Activated CD4-positive, alpha-beta memory T cell treated with anti-CD3 and anti-CD28 coated beads, Interleukin-2, amount 10 ng/mL, durations not matched to agents 7 days and 5 days (primary cell): ENCODE data around the gene HYAL3. TPM values are rescaled to one million over a fixed set of nuclear protein-coding genes. Genes with fewer than 3 reads are reported as not detected.

ENCODE experiments used
- CTCF ChIA-PET: fragments of 350-600 bp; sonication (Branson Sonifier 250); formaldehyde crosslinking; loops from one replicate; lab custom pipeline; 2021; ENCODE audit warnings: antibody characterized with exemption, inconsistent platforms; lab: Charles Lee
- POLR2A ChIA-PET: fragments of 350-600 bp; sonication (Branson Sonifier 250); formaldehyde crosslinking; loops from one replicate; lab custom pipeline; 2021; ENCODE audit warnings: antibody characterized with exemption; lab: Charles Lee
- DNase-seq: peaks from one replicate; pipeline ENCODE4 v3.0.0-alpha.2; 2020
- H3K27ac Mint-ChIP-seq: one replicate; pipeline ENCODE4 v1.8.0; 2021; ENCODE audit warnings: mild to moderate bottlenecking, mixed read lengths
- H3K27me3 Mint-ChIP-seq: one replicate; pipeline ENCODE4 v1.8.0; 2021; ENCODE audit warnings: mixed read lengths
- H3K36me3 Mint-ChIP-seq: one replicate; pipeline ENCODE4 v1.8.0; 2021; ENCODE audit warnings: low read depth, mixed read lengths
- H3K4me1 Mint-ChIP-seq: one replicate; pipeline ENCODE4 v1.8.0; 2021; ENCODE audit warnings: mixed read lengths
- H3K4me3 Mint-ChIP-seq: one replicate; pipeline ENCODE4 v1.8.0; 2021; ENCODE audit warnings: mild to moderate bottlenecking, mixed read lengths
- H3K9me3 Mint-ChIP-seq: one replicate; pipeline ENCODE4 v1.8.0; 2021; ENCODE audit warnings: mixed read lengths
- total RNA-seq, 2 experiments: library from RNA; stranded (reverse); gene quantifications; one replicate each; pipeline ENCODE4 v1.2.3, GENCODE V29; 2021

Gene HYAL3
- 10 to 100 TPM; 13.2 to 13.9 TPM for total RNA-seq

- POLR2A ChIA-PET = interaction anchor here (0.6 to 6.3 kb wide), 24 partner anchors 7 to 369 kb away, joined by 3 to 150 read pairs (median 4); partner anchors contain the start of genes CYB561D2, GNAI2, IFRD2 and LSMEM2
- Mint-ChIP-seq H3K9me3 (no peaks in the 10 kb centered on the region), H3K36me3 (peaks cover 10% of the 10 kb centered on the region), H3K4me1 (peaks cover 36% of the 10 kb centered on the region), H3K27ac (peak within 1 kb of the TSS; percentile 100), H3K4me3 (peak within 1 kb of the TSS; percentile 99), H3K27me3 (no peaks in the 10 kb centered on the region)
- CTCF ChIA-PET = interaction anchor here (0.6 to 4.2 kb wide), 20 partner anchors 10 to 233 kb away, joined by 3 to 82 read pairs (median 4); partner anchors contain the start of genes CYB561D2, HYAL2, LSMEM2 and RASSF1
- peak; percentile 100 for DNase-seq
Observed at GRCh38 chr3:50298836-50299637, at the start of gene HYAL3, which contains the start of gene NAA80. Gene HYAL3 (minus strand): TSS chr3:50299405. CDS start chr3:50295602, 3,803 bp downstream. Gene NAA80 (minus strand): TSS chr3:50299405. CDS start chr3:50297463, 1,942 bp downstream.

GRCh38 chr3:50347187-50347813, 48.1 kb upstream of the HYAL3 start:
- Mint-ChIP-seq H3K9me3 (no peaks in the 10 kb centered on the region), H3K36me3 (peaks cover 30% of the 10 kb centered on the region), H3K4me1 (peaks cover 83% of the 10 kb centered on the region), H3K27me3 (no peaks in the 10 kb centered on the region), H3K27ac (peak overlapping the region; percentile 58), H3K4me3 (no peak overlapping the region)
- CTCF ChIA-PET = interaction anchor here (0.6 to 7.0 kb wide), 14 partner anchors 9 to 285 kb away, joined by 3 to 65 read pairs (median 4); partner anchors contain the start of gene RASSF1
- peak; percentile 83 for DNase-seq
- POLR2A ChIA-PET = interaction anchor here (0.8 to 32.1 kb wide), 7 partner anchors 10 to 265 kb away, joined by 3 to 704 read pairs (median 12); partner anchors contain the start of genes C3orf18, CISH, HYAL2 and HYAL3

- ChIA-PET POLR2A (interaction anchor here (1.1 to 32.1 kb wide), 6 partner anchors 11 to 268 kb away, joined by 3 to 704 read pairs (median 6); partner anchors contain the start of genes HEMK1, HYAL2, HYAL3 and NAA80), CTCF (interaction anchor here (0.7 to 6.5 kb wide), 3 partner anchors 7 to 285 kb away, joined by 3 to 65 read pairs (median 4); partner anchors contain the start of genes HEMK1 and RASSF1)
- Mint-ChIP-seq H3K27ac (peak within 1 kb of the TSS; percentile 54), H3K4me1 (peaks cover 85% of the 10 kb centered on the region), H3K4me3 (peak within 1 kb of the TSS; percentile 62), H3K27me3 (no peaks in the 10 kb centered on the region), H3K36me3 (peaks cover 27% of the 10 kb centered on the region), H3K9me3 (no peaks in the 10 kb centered on the region)
- DNase-seq = peak; percentile 85
Observed at GRCh38 chr3:50345586-50346234, 46.5 kb upstream of the HYAL3 start, which contains the start of gene ZMYND10. Gene ZMYND10 (minus strand): TSS chr3:50345732. CDS start chr3:50345579, 153 bp downstream.

GRCh38 chr3:50345008-50345407, 45.8 kb upstream of the HYAL3 start:
- Mint-ChIP-seq H3K9me3 (no peaks in the 10 kb centered on the region), H3K27me3 (no peaks in the 10 kb centered on the region), H3K4me1 (peaks cover 79% of the 10 kb centered on the region), H3K36me3 (peaks cover 24% of the 10 kb centered on the region), H3K4me3 (no peak overlapping the region), H3K27ac (peak overlapping the region; percentile 54)
- DNase-seq = no peak
- ChIA-PET POLR2A (interaction anchor here (0.7 to 32.1 kb wide), 9 partner anchors 10 to 268 kb away, joined by 3 to 704 read pairs (median 5); partner anchors contain the start of genes CISH, HEMK1, HYAL2 and HYAL3), CTCF (interaction anchor here (0.7 to 1.8 kb wide), 3 partner anchors 224 to 286 kb away, joined by 3 to 4 read pairs (median 3); partner anchors contain the start of gene HEMK1)

GRCh38 chr3:50342813-50343633, 43.8 kb upstream of the HYAL3 start:
- no peak for DNase-seq
- CTCF ChIA-PET = interaction anchor here (0.8 to 3.1 kb wide), 2 partner anchors 11 to 269 kb away, joined by 3 to 17 read pairs; partner anchors contain the start of gene CISH
- H3K27me3 Mint-ChIP-seq = no peaks in the 10 kb centered on the region
- H3K9me3 Mint-ChIP-seq = no peaks in the 10 kb centered on the region
- peaks cover 69% of the 10 kb centered on the region for H3K4me1 Mint-ChIP-seq
- H3K4me3 Mint-ChIP-seq = no peak overlapping the region
- H3K36me3 Mint-ChIP-seq = peaks cover 32% of the 10 kb centered on the region
- POLR2A ChIA-PET = interaction anchor here (0.7 to 32.1 kb wide), 6 partner anchors 0 to 264 kb away, joined by 3 to 704 read pairs (median 295); partner anchors contain the start of genes C3orf18, CISH, CYB561D2 and HEMK1
- peak overlapping the region; percentile 94 for H3K27ac Mint-ChIP-seq

DNA sequence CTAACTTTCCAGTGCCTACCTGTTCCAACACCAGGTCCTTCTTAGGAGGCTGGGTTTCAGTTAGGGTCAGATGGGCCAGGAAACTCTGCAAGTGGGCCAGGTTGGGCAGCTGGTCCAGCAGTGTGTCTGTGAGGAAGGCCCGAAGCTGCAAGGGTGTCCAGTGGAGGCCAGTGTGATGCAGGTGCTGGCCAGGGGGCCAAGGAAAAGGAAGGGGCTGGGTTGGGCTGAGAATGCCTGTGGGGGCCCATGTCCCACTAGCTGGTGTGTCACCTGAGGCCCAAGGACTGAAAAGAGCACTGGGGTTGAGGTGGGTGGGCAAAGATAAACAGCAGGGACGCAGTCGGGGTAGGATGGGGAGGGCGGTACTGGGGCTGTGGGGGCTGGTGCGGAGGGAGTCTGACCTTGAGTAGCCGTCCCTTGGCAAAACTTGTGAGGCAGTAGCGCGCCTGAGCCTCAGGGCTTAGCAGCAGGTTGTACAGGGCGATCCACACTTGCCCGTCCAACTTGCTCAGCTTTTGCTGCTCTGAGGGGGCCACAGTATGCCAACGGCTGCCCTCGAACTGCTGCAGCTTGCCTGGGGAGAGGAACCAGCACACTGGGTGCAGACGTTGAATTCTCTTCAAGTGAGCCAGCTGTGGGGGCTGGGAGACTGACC, 42.9 kb upstream of the HYAL3 start:
- POLR2A ChIA-PET = interaction anchor here (0.7 to 32.1 kb wide), 6 partner anchors 0 to 265 kb away, joined by 3 to 704 read pairs (median 295); partner anchors contain the start of genes C3orf18, CISH, CYB561D2 and HEMK1

DNA sequence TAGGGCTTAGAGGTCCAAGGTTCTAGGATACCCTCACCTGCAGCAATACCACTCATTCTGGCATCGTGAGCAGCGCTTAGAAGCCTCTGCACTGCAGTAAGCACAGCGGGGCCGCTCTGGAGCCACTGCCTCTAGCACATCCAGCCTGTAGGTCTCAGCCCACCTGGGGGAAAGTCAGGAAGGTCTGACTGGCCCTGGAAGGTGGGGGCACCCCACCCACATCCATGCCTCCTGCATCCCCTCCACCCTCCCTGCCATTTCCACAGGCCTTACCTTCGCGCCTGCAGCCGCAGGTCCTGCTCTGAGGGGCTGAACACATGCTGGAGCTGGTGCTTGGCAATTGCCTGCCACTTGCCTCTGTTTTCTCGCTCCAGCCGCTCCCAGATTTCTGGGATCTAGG, 42.3 kb upstream of the HYAL3 start:
- Mint-ChIP-seq H3K36me3 (peaks cover 37% of the 10 kb centered on the region), H3K9me3 (no peaks in the 10 kb centered on the region), H3K4me3 (peak overlapping the region; percentile 85), H3K4me1 (peaks cover 61% of the 10 kb centered on the region), H3K27me3 (no peaks in the 10 kb centered on the region), H3K27ac (peak overlapping the region; percentile 94)
- CTCF ChIA-PET = interaction anchor here (1.3 to 5.9 kb wide), 7 partner anchors 7 to 277 kb away, joined by 3 to 65 read pairs (median 5); partner anchors contain the start of genes CYB561D2, HYAL3, NAA80 and NPRL2
- POLR2A ChIA-PET = interaction anchor here (0.8 to 32.1 kb wide), 11 partner anchors 1 to 313 kb away, joined by 3 to 704 read pairs (median 19); partner anchors contain the start of genes C3orf18, CISH, CYB561D2 and HEMK1
- peak; percentile 47 for DNase-seq

More for the DNA sequence above, 42.9 kb upstream of the HYAL3 start:
- CTCF ChIA-PET = interaction anchor here (0.7 to 3.1 kb wide), 4 partner anchors 11 to 270 kb away, joined by 3 to 17 read pairs (median 3); partner anchors contain the start of gene CISH
- Mint-ChIP-seq H3K4me3 (peak overlapping the region; percentile 43), H3K4me1 (peaks cover 62% of the 10 kb centered on the region), H3K9me3 (no peaks in the 10 kb centered on the region), H3K27ac (peak overlapping the region; percentile 94), H3K27me3 (no peaks in the 10 kb centered on the region), H3K36me3 (peaks cover 33% of the 10 kb centered on the region)
- no peak for DNase-seq

DNA sequence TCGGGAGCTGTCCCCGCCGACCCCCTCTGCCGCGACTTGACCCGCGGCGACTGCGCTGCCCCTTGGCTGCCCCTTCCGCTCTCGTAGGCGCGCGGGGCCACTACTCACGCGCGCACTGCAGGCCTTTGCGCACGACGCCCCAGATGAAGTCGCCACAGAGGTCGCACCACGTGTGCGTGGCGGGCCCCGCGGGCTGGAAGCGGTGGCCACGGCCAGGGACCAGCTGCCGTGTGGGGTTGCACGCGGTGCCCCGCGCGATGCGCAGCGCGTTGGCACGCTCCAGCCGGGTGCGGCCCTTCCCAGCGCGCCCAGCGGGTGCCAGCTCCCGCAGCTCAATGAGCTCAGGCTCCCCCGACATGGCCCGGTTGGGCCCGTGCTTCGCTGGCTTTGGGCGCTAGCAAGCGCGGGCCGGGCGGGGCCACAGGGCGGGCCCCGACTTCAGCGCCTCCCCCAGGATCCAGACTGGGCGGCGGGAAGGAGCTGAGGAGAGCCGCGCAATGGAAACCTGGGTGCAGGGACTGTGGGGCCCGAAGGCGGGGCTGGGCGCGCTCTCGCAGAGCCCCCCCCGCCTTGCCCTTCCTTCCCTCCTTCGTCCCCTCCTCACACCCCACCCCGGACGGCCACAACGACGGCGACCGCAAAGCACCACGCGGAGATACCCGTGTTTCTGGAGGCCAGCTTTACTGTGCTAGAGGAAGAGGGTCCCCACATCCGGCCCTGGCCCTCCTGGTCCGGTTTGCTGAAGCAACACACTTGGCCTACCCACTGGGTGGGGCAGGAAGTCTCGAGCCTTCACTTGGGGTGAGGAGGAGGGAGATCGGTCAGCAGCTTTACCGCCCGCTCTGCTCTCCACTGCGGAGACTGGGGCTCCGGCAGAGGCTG, 41.5 kb upstream of the HYAL3 start, which contains the start of gene RASSF1:
Gene RASSF1, minus strand, starts transcription at position 389 of the 882 bp plus-strand sequence. Its CDS starts 31 bp downstream, at position 358.
- DNase-seq = peak; percentile 92
- CTCF ChIA-PET = interaction anchor here (0.6 to 5.9 kb wide), 12 partner anchors 8 to 278 kb away, joined by 3 to 65 read pairs (median 4); partner anchors contain the start of genes CYB561D2, HYAL3, NAA80 and NPRL2
- POLR2A ChIA-PET = interaction anchor here (0.8 to 32.1 kb wide), 19 partner anchors 2 to 314 kb away, joined by 3 to 704 read pairs (median 4); partner anchors contain the start of genes C3orf18, CISH, CYB561D2 and GNAI2
- Mint-ChIP-seq H3K9me3 (no peaks in the 10 kb centered on the region), H3K27me3 (no peaks in the 10 kb centered on the region), H3K36me3 (peaks cover 45% of the 10 kb centered on the region), H3K4me3 (peak within 1 kb of the TSS; percentile 85), H3K27ac (peak within 1 kb of the TSS; percentile 94), H3K4me1 (peaks cover 61% of the 10 kb centered on the region)

DNA sequence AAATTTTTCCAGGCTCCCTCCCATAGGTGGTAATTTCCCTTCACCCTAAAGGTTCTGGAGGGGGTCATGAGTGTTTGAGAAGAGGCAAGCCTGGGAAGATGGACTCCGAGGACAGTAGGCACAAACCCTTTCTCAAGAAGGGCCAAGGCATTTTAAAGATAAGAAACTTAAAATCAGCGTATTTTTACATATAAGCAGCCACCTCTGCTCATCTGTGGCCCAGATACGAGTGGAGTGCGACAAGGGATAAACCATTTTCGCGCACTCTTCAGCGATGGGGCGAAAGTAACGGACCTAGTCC, 40.9 kb upstream of the HYAL3 start:
- Mint-ChIP-seq H3K4me1 (peaks cover 62% of the 10 kb centered on the region), H3K4me3 (peak overlapping the region; percentile 85), H3K27ac (peak overlapping the region; percentile 94), H3K36me3 (peaks cover 51% of the 10 kb centered on the region), H3K27me3 (no peaks in the 10 kb centered on the region), H3K9me3 (no peaks in the 10 kb centered on the region)
- DNase-seq = no peak
- ChIA-PET CTCF (interaction anchor here (0.6 to 5.9 kb wide), 9 partner anchors 8 to 278 kb away, joined by 3 to 65 read pairs (median 5); partner anchors contain the start of genes CYB561D2, HYAL3, NAA80 and NPRL2), POLR2A (interaction anchor here (0.9 to 32.1 kb wide), 14 partner anchors 3 to 280 kb away, joined by 3 to 704 read pairs (median 12); partner anchors contain the start of genes C3orf18, CISH, CYB561D2 and GNAI2)
